Endothelial cell of umbilical vein (primary cell): Measurements from ENCODE around the gene CLTCL1. TPM values are rescaled to one million over a fixed set of nuclear protein-coding genes. Genes with fewer than 3 reads are reported as not detected.

Experiments
- BruUV-seq: library from RNA; stranded (reverse); fragments of 400-500 nt; replicated peaks from 2 replicates; lab custom pipeline; 2021; lab: Mats Ljungman, UMichigan
- CTCF ChIA-PET: fragments of 300-600, 350-600 bp; sonication (Branson Sonifier 250); formaldehyde crosslinking; loops from one replicate; lab custom pipeline; 2021; ENCODE audit warnings: antibody characterized with exemption, inconsistent platforms; lab: Charles Lee
- POLR2A ChIA-PET: fragments of 300-600, 350-600 bp; sonication (Branson Sonifier 250); formaldehyde crosslinking; loops from one replicate; lab custom pipeline; 2021; ENCODE audit warnings: antibody characterized with exemption, inconsistent platforms; lab: Charles Lee
- DNase-seq: peaks from one replicate; pipeline ENCODE4 v3.0.0-alpha.2; 2011; ENCODE audit warnings: low read depth, low spot score
- FAIRE-seq: peaks from 2 replicates; lab custom pipeline; 2011; peaks lifted over from hg19 to GRCh38; lab: Jason Lieb, UNC
- H2AFZ ChIP-seq: 2 replicates; pipeline ENCODE4 v1.6.0; 2012; ENCODE audit warnings: low read depth, low read length, control low read depth, inconsistent platforms
- H3K27ac ChIP-seq: 2 replicates; pipeline ENCODE4 v1.5.1; 2011; ENCODE audit warnings: low read depth, mild to moderate bottlenecking, control low read depth, low read length, moderate library complexity; ENCODE audit not compliant: insufficient read depth
- H3K27me3 ChIP-seq, 2 experiments: 2 replicates each; pipeline versions ENCODE4 v1.6.0 to v1.6.1; 2011; ENCODE audit warnings: low read length in 2 of 2, mixed read lengths in 1 of 2; ENCODE audit not compliant: control insufficient read depth in 2 of 2, insufficient read depth in 2 of 2
- H3K36me3 ChIP-seq, 2 experiments: 2 replicates in 1 of 2; 3 replicates in 1 of 2; pipeline ENCODE4 v1.5.1; 2011; ENCODE audit warnings: low read length in 2 of 2, mild to moderate bottlenecking in 1 of 2, moderate library complexity in 1 of 2; ENCODE audit not compliant: control insufficient read depth in 2 of 2, insufficient read depth in 2 of 2; ENCODE audit errors: extremely low read depth in 1 of 2
- H3K4me1 ChIP-seq: 3 replicates; pipeline ENCODE4 v1.5.1; 2011; ENCODE audit warnings: mild to moderate bottlenecking, low read length; ENCODE audit not compliant: control insufficient read depth, insufficient read depth; ENCODE audit errors: extremely low read depth
- H3K4me2 ChIP-seq: 2 replicates; pipeline ENCODE4 v1.6.1; 2011; ENCODE audit warnings: low read length, control low read depth, mixed read lengths; ENCODE audit not compliant: insufficient read depth
- H3K4me3 ChIP-seq, 3 experiments: fragments of 200-600 bp in 1 of 3; sonication (generic), shearing (Covaris generic) in 1 of 3; replicated peaks in 1 of 3; 2 replicates each; pipeline ENCODE4 v1.5.1; 2011 to 2016; ENCODE audit warnings: control low read depth in 3 of 3, low read length in 3 of 3, mild to moderate bottlenecking in 2 of 3, inconsistent platforms in 1 of 3, low read depth in 1 of 3, moderate library complexity in 1 of 3; ENCODE audit not compliant: insufficient read depth in 1 of 3
- H3K79me2 ChIP-seq: 2 replicates; pipeline ENCODE4 v1.6.0; 2012; ENCODE audit warnings: low read length, inconsistent platforms; ENCODE audit not compliant: control insufficient read depth, insufficient read depth
- H3K9ac ChIP-seq: replicated peaks from 2 replicates; pipeline ENCODE3; 2011; ENCODE audit warnings: low read length, control low read depth; ENCODE audit not compliant: insufficient read depth; ENCODE audit errors: extremely low read depth
- H3K9me1 ChIP-seq: replicated peaks from 3 replicates; pipeline ENCODE4 v1.6.0; 2011; ENCODE audit warnings: mild to moderate bottlenecking, low read length; ENCODE audit not compliant: control insufficient read depth, insufficient read depth; ENCODE audit errors: extremely low read depth
- H3K9me3 ChIP-seq: replicated peaks from 2 replicates; pipeline ENCODE4 v1.5.1; 2012; ENCODE audit warnings: low read length, inconsistent platforms; ENCODE audit not compliant: control insufficient read depth, insufficient read depth
- H4K20me1 ChIP-seq: replicated peaks from 2 replicates; pipeline ENCODE3; 2011; ENCODE audit warnings: mild to moderate bottlenecking, low read length; ENCODE audit not compliant: control insufficient read depth, insufficient read depth; ENCODE audit errors: extremely low read depth
- CTCF ChIP-seq, 2 donors: IDR thresholded peaks; 1 replicate in 1 of 2; 2 replicates in 1 of 2; pipeline ENCODE4 v1.5.1; 2011; ENCODE audit warnings: low read length in 2 of 2, mild to moderate bottlenecking in 2 of 2, moderate library complexity in 2 of 2, control low read depth in 1 of 2, inconsistent platforms in 1 of 2, low read depth in 1 of 2; ENCODE audit not compliant: insufficient read depth in 1 of 2; ENCODE audit errors: extremely low read depth in 1 of 2
- EZH2 ChIP-seq: IDR thresholded peaks from 2 replicates; pipeline ENCODE4 v1.6.1; 2012; ENCODE audit warnings: borderline replicate concordance, low read depth, mild to moderate bottlenecking, moderate library complexity, low read length, inconsistent platforms; ENCODE audit not compliant: severe bottlenecking
- FOS ChIP-seq: IDR thresholded peaks from 2 replicates; pipeline ENCODE4 v1.6.1; 2011; ENCODE audit warnings: mild to moderate bottlenecking, low read length, moderate library complexity, borderline replicate concordance; ENCODE audit not compliant: insufficient read depth
- GATA2 ChIP-seq: IDR thresholded peaks from 2 replicates; pipeline ENCODE4 v1.7.0; 2011; ENCODE audit warnings: low read depth, mild to moderate bottlenecking, moderate library complexity, mixed read lengths, low read length; ENCODE audit not compliant: insufficient read length, insufficient read depth
- JUN ChIP-seq: IDR thresholded peaks from 2 replicates; pipeline ENCODE4 v1.6.1; 2011; ENCODE audit warnings: borderline replicate concordance, low read depth; ENCODE audit not compliant: insufficient read length, insufficient read depth
- MYC ChIP-seq: IDR thresholded peaks from one replicate; pipeline ENCODE4 v1.6.1; 2011; ENCODE audit warnings: mild to moderate bottlenecking, low read depth, low read length
- POLR2AphosphoS5 ChIP-seq: IDR thresholded peaks from 2 replicates; pipeline ENCODE4 v1.6.1; 2012; ENCODE audit warnings: low read depth, mild to moderate bottlenecking, control low read depth, low read length, moderate library complexity; ENCODE audit not compliant: insufficient read depth
- dilution Hi-C: fragments of 300-500 bp; cut with MboI; formaldehyde crosslinking; loops from one replicate; pipeline ENCODE4 v1.15.0; 2019; ENCODE audit warnings: low sequenced_read_pairs; ENCODE audit not compliant: extremely low pct_ligation_motif_present
- intact Hi-C: fragments of 100-400 bp; cut with micrococcal nuclease; formaldehyde crosslinking; loops from one replicate; pipeline ENCODE4 v1.10.0; 2022
- polyA plus RNA-seq, 4 experiments: library from polyadenylated mRNA; depleted of rRNA in 3 of 4; stranded (reverse) in 3 of 4; unstranded in 1 of 4; fragments of >200 nt; gene quantifications; 2 replicates each; pipeline versions ENCODE4 v1.2.1 to v1.2.3, GENCODE V29; 2011 to 2012; ENCODE audit warnings: missing spikeins in 1 of 4
- total RNA-seq: library from RNA; stranded (reverse); gene quantifications from 2 replicates; pipeline ENCODE4 v1.2.3, GENCODE V29; 2021

CLTCL1 gene
- total and polyA plus RNA-seq, 2 donors (not counting 3 experiments of a cell fraction or from before 2014, with no cell fraction given), result 5.0 to 6.2 TPM

DNA sequence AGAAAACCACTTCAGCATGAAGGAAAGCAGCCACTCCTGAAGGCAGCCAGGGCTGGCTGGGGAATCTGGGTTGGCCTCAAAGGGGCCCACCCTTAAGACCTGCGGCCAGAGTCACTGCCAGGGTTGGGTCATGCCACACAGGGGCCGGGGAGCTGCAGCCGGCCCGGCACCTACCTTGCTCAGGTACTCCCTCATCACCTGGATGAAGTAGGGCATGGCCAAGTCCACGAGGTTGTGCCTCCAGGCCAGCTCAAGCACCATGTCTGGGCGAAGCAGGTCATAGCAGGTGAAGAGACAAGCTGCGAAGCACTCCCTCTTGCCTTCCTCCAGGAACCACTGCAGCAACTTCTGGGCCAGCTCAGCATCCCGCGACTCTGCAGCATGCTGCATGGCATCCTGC, 108.3 kb downstream of the CLTCL1 start:
- H4K20me1 ChIP-seq, result no peaks in the 10 kb centered on the region
- CTCF ChIA-PET, result no interaction called here
- H3K9ac ChIP-seq, result no peak overlapping the region
- no peak overlapping the region for H3K4me2 ChIP-seq
- H3K27ac ChIP-seq, result no peak overlapping the region
- dilution Hi-C loops, result no loop called here
- intact Hi-C loops, result no loop called here
- H3K4me1 ChIP-seq, result peaks cover 3% of the 10 kb centered on the region
- FAIRE-seq (no peak), DNase-seq (no peak)
- no peak overlapping the region for H2AFZ ChIP-seq
- no peaks in the 10 kb centered on the region for H3K79me2 ChIP-seq
- no peaks in the 10 kb centered on the region for H3K36me3 ChIP-seq
- H3K9me3 ChIP-seq, result no peaks in the 10 kb centered on the region
- POLR2A ChIA-PET, result no interaction called here
- H3K9me1 ChIP-seq, result no peaks in the 10 kb centered on the region
- H3K4me3 ChIP-seq, result no peak overlapping the region
- no peak for TF ChIP-seq FOS
- no peak for TF ChIP-seq EZH2
- TF ChIP-seq JUN, result no peak
- TF ChIP-seq POLR2AphosphoS5, result no peak
- TF ChIP-seq GATA2, result no peak
- TF ChIP-seq MYC, result no peak
- TF ChIP-seq CTCF (IDR thresholded peaks at IDR 0.05; ENCODE audit: extremely low read depth in 1 of 2, insufficient read depth in 1 of 2, low read depth in 1 of 2, low read length in 2 of 2), result no peak
- no TSS peak for BruUV-seq
- no peaks in the 10 kb centered on the region for H3K27me3 ChIP-seq
